ENCODE data around the gene CCDC102B.
A peak's percentile ranks its signal among the peaks of the same experiment; 100 is the strongest.
"Not testable (repeated sequence)": the region's sequence is repeated elsewhere in the genome, so short reads cannot be mapped to it uniquely, and the experiment has no call there.

CCDC102B gene

GRCh38 chr18:68909579-68909978 lies 111.7 kb downstream of the CCDC102B start:
- DNase-seq (ENCODE audit: low read depth, low spot score), result no peak

- DNase-seq (ENCODE audit: low read depth, low spot score), result no peak
These were observed 117.2 kb downstream of the CCDC102B start for GRCh38 chr18:68915061-68915460.

GRCh38 chr18:68916734-68917133 lies 118.9 kb downstream of the CCDC102B start:
- peak; percentile 27 for DNase-seq (ENCODE audit: low read depth, low spot score)

GRCh38 chr18:68918216-68918615 lies 120.3 kb downstream of the CCDC102B start:
- no peak for DNase-seq (ENCODE audit: low read depth, low spot score)

- no peak for DNase-seq (ENCODE audit: low read depth, low spot score)
These were observed 122.0 kb downstream of the CCDC102B start for GRCh38 chr18:68919900-68920299.

- no peak for DNase-seq (ENCODE audit: low read depth, low spot score)
These were observed 124.5 kb downstream of the CCDC102B start for GRCh38 chr18:68922392-68922791.

GRCh38 chr18:68925268-68925667 lies 127.4 kb downstream of the CCDC102B start:
- DNase-seq (ENCODE audit: low read depth, low spot score), result peak; percentile 2

GRCh38 chr18:68928762-68929675 lies 131.1 kb downstream of the CCDC102B start:
- no peak for DNase-seq (ENCODE audit: low read depth, low spot score)

- no peak for DNase-seq (ENCODE audit: low read depth, low spot score)
These were observed 137.8 kb downstream of the CCDC102B start for GRCh38 chr18:68935686-68936085.

- DNase-seq (ENCODE audit: low read depth, low spot score), result no peak
These were observed 139.2 kb downstream of the CCDC102B start for GRCh38 chr18:68937029-68937599.

GRCh38 chr18:68940039-68940438 lies 142.2 kb downstream of the CCDC102B start:
- no peak for DNase-seq (ENCODE audit: low read depth, low spot score)

GRCh38 chr18:68940754-68941153 lies 142.9 kb downstream of the CCDC102B start:
- no peak for DNase-seq (ENCODE audit: low read depth, low spot score)

GRCh38 chr18:68942230-68942629 lies 144.3 kb downstream of the CCDC102B start:
- no peak for DNase-seq (ENCODE audit: low read depth, low spot score)

GRCh38 chr18:68943861-68944260 lies 146.0 kb downstream of the CCDC102B start:
- not testable (repeated sequence) for DNase-seq (ENCODE audit: low read depth, low spot score)

- no peak for DNase-seq (ENCODE audit: low read depth, low spot score)
These were observed 146.4 kb downstream of the CCDC102B start for GRCh38 chr18:68944330-68944729.

- DNase-seq (ENCODE audit: low read depth, low spot score), result no peak
These were observed 146.9 kb downstream of the CCDC102B start for GRCh38 chr18:68944826-68945225.

- no peak for DNase-seq (ENCODE audit: low read depth, low spot score)
These were observed 150.7 kb downstream of the CCDC102B start for GRCh38 chr18:68948622-68949021.

- no peak for DNase-seq (ENCODE audit: low read depth, low spot score)
These were observed 156.9 kb downstream of the CCDC102B start for GRCh38 chr18:68954738-68955137.

- DNase-seq (ENCODE audit: low read depth, low spot score), result no peak
These were observed 158.8 kb downstream of the CCDC102B start for GRCh38 chr18:68956650-68957049.

- peak; percentile 43 for DNase-seq (ENCODE audit: low read depth, low spot score)
These were observed 162.5 kb downstream of the CCDC102B start for GRCh38 chr18:68960355-68960754.

GRCh38 chr18:68962623-68963022 lies 164.7 kb downstream of the CCDC102B start:
- DNase-seq (ENCODE audit: low read depth, low spot score), result peak; percentile 2

- no peak for DNase-seq (ENCODE audit: low read depth, low spot score)
These were observed 167.9 kb downstream of the CCDC102B start for GRCh38 chr18:68965817-68966216.

- no peak for DNase-seq (ENCODE audit: low read depth, low spot score)
These were observed 171.1 kb downstream of the CCDC102B start for GRCh38 chr18:68969027-68969426.
